Right forelimb (tissue), 1 donor: ENCODE data around the gene MSL1.

Experiments used
- DNase-seq: peaks from one replicate; pipeline ENCODE4 v3.0.0-alpha.2; 2018

MSL1 gene

GRCh38 chr17:40106760-40107521 is 14.8 kb upstream of the MSL1 start:
- DNase-seq = peak; percentile 78

DNA sequence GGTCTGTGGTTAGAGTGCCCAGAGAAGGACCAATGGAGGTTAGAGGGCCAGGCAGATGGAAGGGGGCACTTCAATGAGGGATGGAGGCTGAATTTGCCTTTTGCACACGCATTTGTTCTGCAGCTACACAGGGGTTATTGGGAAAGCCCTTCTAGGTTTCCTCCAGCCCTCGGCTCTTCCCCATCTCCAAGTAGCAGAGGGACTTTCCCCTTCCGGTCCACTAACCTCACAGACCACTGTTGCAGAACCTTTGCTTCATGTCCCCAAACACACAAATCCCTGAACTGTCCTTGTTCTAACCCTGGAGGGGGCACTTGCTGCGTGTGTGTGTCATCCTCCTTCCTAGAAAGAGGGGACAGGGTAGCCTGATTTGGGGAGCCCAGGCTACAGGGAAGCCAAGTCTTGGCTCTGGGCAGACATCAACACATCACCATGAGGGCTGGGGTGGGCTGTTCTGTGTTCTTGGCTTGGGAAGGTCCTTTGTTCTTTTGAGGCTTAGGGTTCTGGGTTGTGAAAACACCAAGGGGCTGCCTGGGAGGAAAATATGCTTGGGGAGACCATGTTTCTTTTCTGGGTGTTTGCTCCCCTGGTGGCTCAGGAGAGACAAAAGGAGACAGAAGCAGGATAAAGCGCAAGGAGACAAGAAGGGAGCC is 14.1 kb upstream of the MSL1 start:
- DNase-seq = no peak

- no peak for DNase-seq
Measured at GRCh38 chr17:40108970-40109824, 12.6 kb upstream of the MSL1 start.

DNA sequence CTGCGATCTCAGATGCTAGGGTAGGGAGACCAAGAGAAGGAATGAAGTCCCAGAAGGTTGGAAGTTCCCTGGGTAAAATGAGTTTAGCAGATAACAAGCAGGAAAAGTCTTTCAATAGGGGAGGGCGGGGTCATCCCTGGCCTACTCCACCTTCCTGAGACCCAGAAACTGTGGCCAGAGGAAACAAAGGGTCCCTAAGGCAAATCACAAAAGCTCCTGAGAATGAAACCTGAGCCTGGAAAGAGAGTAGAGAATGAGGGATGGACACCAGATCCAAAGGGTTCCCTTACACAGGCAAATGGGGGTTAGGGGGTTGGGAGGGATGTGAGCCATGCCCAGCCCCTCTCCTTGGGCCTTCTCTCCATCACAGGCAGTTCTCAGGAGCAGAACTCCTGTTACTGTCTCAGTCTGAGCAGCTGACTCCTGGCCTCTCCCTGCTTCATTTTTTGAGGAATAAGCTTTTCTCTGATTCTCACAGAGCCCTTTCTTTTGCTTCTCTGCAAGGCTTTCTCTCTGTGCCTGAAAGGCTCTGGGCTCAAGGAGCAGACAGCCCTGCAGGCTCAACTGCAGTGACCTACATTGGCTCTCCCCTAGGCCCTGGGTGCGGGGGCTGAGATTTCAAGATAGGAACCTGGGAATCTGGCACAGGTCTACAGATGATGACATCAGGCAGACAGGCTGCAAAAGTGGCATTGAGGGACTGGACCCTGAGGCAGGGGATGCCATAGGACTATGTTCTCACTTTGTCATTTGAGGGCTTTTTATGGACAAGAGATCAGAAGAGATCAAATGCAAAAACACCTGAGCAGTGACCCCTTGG is 11.5 kb upstream of the MSL1 start:
- no peak for DNase-seq

DNA sequence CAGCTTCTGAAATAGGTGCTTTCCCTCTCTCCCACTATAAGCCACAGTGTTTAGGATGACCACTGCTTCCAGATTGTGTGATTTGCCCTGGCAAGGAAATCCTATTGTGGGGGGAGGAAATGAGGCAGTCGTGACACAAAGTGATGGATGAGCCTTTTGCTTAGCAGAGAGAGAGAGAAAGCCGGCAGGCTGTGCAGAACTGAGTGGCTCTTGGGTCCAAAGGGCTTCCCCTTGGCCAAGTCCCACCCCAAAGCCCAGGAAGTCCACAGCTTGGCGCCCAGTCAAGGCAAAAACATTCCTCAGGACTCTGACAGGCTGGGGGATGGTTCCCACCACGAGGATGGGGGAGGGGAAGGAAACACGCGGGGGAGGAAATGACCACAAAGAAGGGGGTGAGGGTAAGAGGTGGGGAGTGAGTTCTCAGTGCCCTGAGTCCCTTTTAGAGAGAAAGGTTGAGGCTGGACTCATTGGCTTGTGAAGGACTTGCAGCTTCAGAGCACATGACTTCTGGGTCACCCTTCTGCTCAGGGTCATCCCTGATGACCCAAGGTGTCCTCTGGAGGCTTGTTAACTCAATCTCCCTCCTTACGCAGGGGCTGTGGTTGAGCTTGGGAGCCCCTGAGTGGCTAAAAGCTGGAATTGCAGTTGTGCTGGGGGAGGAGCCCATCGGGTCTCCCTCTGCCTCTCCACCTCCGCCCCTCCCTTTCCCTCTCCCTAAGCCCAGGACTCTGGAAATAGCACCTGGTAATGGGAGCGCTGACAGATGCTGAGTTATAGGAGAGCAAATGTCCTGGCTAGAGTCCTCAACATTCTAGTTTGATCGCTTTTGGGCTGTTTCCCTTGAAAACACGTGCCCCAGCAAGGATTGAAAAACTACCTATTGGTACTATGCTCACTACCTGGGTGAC is 10.3 kb upstream of the MSL1 start:
- DNase-seq = peak; percentile 89

- DNase-seq = no peak
Measured at GRCh38 chr17:40112191-40112711, 9.5 kb upstream of the MSL1 start.

- no peak for DNase-seq
Measured at GRCh38 chr17:40112718-40113109, 9.1 kb upstream of the MSL1 start.

DNA sequence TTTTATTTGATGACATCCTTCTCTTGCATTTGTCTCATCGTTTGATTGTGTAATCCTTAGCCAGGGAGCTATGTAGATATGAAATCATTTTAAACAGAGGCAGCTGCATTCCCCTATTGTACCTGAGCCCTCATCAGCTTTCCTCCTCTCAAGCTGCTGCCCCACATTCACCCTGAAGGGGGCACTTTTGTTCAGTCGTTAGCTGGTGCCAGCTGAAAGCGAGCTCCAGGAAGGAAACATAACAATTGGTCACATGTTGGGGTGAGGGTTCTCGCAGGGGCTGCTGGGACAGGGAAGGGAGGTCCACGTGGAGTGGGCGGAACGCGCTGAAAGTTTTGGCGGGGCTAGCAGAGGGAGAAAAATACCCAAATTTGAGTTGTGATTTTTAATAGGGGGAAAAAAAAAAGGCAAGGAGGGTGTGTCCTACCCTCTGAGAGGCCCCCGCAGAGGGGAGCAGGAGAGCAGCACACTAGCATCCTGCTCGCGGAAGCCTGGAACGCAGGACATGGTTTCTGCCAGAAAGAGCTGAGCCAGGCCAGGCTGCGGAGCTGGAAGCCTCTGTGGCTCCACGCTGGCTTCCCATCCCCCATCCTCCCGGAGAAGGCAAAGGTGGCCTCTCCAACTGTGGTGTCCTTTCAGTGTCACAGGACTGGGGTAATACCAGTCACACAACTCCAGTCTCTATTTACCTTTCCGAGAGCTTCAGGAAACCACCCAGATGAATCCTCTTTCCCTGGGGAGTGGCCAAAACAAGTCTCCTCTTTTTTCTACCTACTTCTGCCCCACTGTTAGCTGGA is 8.5 kb upstream of the MSL1 start:
- DNase-seq = peak; percentile 94

DNA sequence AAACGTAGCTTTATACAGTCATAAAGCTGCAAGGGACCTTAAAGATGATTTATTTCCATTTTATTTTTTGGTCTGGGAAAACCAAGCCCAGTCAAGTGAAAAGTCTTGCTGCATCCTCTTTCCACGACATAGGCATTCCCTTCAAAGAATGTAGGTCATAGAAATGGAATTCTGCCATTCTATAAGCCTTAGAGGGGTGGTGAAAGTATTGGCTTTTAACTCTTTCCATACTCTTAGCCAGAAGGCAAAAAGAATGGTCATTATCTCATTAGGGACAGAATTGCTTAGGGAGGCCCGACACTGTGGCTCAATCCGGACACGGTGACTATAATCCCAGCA is 7.9 kb upstream of the MSL1 start:
- DNase-seq = no peak

GRCh38 chr17:40115101-40115436 is 6.7 kb upstream of the MSL1 start:
- no peak for DNase-seq

DNA sequence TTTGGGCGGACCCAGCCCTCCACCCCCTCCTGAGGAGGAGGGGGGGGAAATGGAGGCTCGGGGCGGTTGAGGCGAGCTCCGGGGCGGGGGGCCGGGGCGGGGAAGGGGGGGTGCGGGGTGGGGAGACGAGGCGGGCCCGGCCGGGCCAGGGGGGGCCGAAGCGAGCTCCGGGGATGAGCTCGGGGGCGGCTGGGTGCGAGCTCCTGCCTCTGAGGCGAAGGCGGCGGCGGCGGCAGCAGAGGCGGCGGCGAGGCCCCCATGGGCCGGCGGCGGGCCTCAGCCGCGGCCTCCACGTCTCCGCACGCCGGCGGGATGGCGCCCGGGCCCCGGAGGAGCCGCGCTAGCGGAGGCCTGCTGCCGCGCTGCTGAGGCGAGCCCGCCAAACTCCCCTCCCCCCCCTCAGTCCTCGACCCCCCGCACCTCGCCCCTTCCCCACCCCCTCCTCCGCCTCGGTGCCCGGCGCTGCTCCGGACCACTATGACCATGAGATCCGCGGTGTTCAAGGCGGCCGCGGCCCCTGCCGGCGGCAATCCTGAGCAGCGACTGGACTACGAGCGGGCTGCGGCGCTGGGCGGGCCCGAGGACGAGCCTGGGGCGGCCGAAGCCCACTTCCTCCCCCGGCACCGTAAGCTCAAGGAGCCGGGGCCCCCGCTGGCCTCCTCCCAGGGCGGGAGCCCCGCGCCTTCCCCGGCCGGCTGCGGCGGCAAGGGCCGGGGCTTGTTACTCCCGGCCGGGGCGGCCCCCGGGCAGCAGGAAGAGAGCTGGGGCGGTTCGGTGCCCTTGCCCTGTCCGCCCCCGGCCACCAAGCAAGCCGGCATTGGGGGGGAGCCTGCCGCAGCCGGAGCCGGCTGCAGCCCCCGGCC is 596 bp downstream of the MSL1 start:
- peak; percentile 73 for DNase-seq

GRCh38 chr17:40122999-40123810 is 1.4 kb downstream of the MSL1 start:
- DNase-seq = peak; percentile 72

DNA sequence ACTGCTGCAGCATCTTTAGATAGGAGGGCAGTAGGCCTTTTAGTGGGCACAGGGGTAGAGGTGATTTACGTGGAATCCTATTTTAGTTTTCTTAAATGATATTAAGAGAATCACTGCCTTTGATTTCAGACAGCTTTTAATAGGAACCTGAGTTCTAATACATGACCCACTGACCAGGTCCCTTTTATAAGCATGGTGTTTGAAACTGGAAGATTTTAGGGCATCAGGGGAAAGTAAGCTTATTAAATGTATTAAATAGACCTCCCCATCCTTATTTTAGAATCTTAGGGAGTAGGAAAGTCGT is 2.0 kb downstream of the MSL1 start:
- DNase-seq = no peak

DNA sequence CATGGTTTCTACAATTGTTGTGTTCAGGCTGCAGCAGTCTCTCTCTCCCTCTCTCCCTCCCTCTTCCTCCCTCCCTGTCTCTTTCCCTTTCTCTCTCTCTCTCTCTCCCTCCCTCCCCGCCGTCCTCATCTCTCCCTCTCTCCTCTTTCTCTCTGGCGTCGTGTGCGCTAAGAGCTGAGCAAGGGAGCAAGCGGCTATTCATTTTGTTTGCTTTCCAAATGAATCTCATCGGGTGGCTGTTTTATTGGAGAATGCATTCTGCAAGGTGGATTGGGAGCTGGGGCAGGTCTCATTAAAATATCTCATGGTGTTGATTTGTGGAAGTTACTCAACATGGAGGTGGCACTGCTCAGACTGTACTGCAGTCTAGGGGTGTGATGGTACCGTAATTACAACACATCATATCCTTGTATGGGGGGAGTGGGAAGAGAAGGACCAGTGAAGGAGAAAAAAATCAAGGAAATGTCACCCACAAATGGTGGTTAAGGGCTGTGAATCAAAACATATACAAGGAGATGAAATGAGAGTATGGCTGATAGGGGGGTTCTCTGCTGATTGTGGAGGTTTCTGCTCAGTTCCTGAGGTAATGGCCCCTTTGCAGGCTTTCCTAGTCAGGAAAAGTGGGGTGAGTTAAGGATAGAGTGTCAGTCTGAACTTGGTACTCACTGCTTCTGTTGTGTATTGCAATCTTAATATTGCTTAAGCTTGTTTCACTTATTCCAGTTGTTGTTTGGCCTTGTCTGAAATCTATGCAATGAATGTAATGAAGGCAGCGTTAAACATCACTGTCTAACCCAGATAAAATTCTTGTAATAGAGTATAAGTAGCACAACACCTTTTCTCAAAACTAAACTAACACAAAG is 2.7 kb downstream of the MSL1 start:
- no peak for DNase-seq

GRCh38 chr17:40129498-40129897 is 7.7 kb downstream of the MSL1 start:
- DNase-seq = no peak

- no peak for DNase-seq
Measured at GRCh38 chr17:40130352-40131042, 8.7 kb downstream of the MSL1 start.

DNA sequence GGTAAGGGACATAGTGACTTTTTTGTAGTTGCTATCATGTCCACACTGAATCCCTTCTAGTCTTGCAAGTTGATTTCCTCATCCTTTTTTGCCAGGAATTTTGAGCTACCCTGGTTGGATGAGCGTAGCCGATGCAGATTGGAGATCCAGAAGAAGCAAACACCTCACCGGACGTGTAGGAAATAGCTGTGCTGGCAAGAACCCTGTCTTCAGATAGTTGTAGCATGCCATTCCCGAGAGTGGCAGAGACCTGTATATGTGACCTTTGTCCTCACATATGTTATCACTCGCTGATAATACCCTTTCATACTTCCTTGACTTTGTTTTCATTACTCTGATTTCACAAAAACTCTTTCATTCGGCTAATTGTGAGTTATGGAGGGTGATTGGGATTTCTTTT is 12.4 kb downstream of the MSL1 start:
- no peak for DNase-seq

DNA sequence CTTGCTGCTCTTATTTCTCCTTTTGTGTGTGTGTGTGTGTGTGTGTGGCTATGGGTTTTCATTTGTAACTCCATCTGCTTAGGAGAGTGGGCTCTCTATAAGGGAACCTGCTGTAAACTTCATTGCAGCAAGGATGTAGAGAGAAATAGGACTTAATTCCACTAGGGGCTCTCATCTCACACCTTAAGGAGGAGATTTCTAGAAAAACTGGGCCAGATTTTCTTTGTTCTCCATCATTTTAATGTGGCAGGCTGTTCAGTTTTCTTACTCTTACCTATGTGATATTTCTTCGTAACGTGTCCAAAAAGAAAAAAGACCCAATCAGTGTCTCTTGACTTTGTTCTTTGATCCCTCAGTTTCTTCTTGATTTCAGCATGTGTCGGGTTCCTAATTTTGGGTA is 14.0 kb downstream of the MSL1 start:
- no peak for DNase-seq
